Vagina (tissue), 2 donors: ENCODE data around the gene GP1BA. TPM values are rescaled to one million over a fixed set of nuclear protein-coding genes. Genes with fewer than 3 reads are reported as not detected.

Experiments used
- DNase-seq, 2 donors: peaks; one replicate each; pipeline ENCODE4 v3.0.0-alpha.2; 2017; ENCODE audit errors: extremely low spot score in 2 of 2
- H3K27ac ChIP-seq: fragments of 200-600 bp; sonication (generic); one replicate; pipeline ENCODE4 v1.5.1; 2019
- H3K27me3 ChIP-seq: fragments of 200-600 bp; sonication (generic); one replicate; pipeline ENCODE4 v1.5.1; 2019
- H3K36me3 ChIP-seq, 2 donors: fragments of 200-600 bp; sonication (generic); one replicate each; pipeline ENCODE4 v1.5.1; 2017 to 2019
- H3K4me1 ChIP-seq: fragments of 200-600 bp; sonication (generic); one replicate; pipeline ENCODE4 v1.5.1; 2019
- H3K4me3 ChIP-seq, 2 donors: fragments of 200-600 bp; sonication (generic); 1 replicate in 1 of 2; 2 replicates in 1 of 2; pipeline ENCODE4 v1.5.1; 2016 to 2019
- H3K9me3 ChIP-seq: fragments of 200-600 bp; sonication (generic); one replicate; pipeline ENCODE4 v1.5.1; 2019
- CTCF ChIP-seq, 3 experiments: fragments of 450-650 bp in 2 of 3; fragments of 200-600 bp in 1 of 3; sonication (generic) in 1 of 3; IDR thresholded peaks; one replicate each; pipeline ENCODE4 v1.5.1; 2017 to 2019; ENCODE audit warnings: antibody characterized with exemption in 3 of 3, mild to moderate bottlenecking in 2 of 3, moderate library complexity in 2 of 3
- POLR2A ChIP-seq, 2 donors: fragments of 450-650 bp; IDR thresholded peaks; one replicate each; pipeline ENCODE4 v1.6.1; 2017; ENCODE audit warnings: antibody characterized with exemption in 2 of 2, mild to moderate bottlenecking in 2 of 2, moderate library complexity in 2 of 2
- POLR2AphosphoS5 ChIP-seq, 2 donors: sonication (generic); formaldehyde crosslinking; IDR thresholded peaks; one replicate each; pipeline ENCODE4 v1.9.0; 2017; ENCODE audit warnings: antibody characterized with exemption in 2 of 2, mild to moderate bottlenecking in 2 of 2, low read depth in 1 of 2; ENCODE audit not compliant: insufficient read depth in 1 of 2
- intact Hi-C: fragments of 100-400 bp; cut with DNase I; formaldehyde crosslinking; loops from one replicate; pipeline ENCODE4 v1.15.1; 2023
- total RNA-seq: library from RNA; depleted of rRNA; stranded (reverse); fragments of >200 nt; gene quantifications from one replicate; pipeline ENCODE4 v1.2.3, GENCODE V29; 2016

Gene GP1BA
- total RNA-seq, 1 donor from 2014 or later: not detected

- Histone ChIP-seq H3K4me1 (peaks cover 53% of the 10 kb centered on the region), H3K36me3 (peaks cover 0 to 35% of the 10 kb centered on the region in 2 donors), H3K27me3 (no peaks in the 10 kb centered on the region), H3K9me3 (no peaks in the 10 kb centered on the region), H3K4me3 (peak overlapping the region; percentile 27 to 91), H3K27ac (peak overlapping the region; percentile 95)
- TF ChIP-seq POLR2AphosphoS5 (IDR thresholded peaks at IDR 0.05; ENCODE audit: insufficient read depth in 1 of 2, low read depth in 1 of 2) (peak; percentile 51 to 73), POLR2A (IDR thresholded peaks at IDR 0.05) (no peak)
- DNase-seq: no peak
- intact Hi-C loops: loop anchor here (5.0 kb wide), 1 partner anchor 52 kb away; the partner anchor contains the start of genes INCA1 and KIF1C
Observed at GRCh38 chr17:4945176-4945943, 13.3 kb downstream of the GP1BA start.

DNA sequence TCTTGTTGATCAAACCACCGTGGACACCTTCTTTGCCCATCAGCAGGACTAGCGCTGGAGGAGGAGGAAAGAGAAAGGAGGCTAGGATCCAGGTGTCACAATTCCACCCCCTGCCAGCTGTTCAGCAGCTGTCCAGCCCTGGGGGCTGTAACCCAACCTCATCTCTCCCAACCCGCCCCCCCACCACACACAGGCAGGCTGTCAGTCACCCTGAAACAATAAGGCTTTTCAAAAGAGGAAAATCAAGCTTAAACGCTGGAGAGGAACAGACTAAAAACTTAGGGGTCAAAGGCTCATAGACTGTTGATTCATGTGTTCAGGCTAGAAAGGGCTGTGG is 13.8 kb downstream of the GP1BA start:
- intact Hi-C loops: loop anchor here (5.0 kb wide), 1 partner anchor 51 kb away; the partner anchor contains the start of genes INCA1 and KIF1C
- peak overlapping the region; percentile 91 to 99 for H3K4me3 ChIP-seq
- peaks cover 54% of the 10 kb centered on the region for H3K4me1 ChIP-seq

DNA sequence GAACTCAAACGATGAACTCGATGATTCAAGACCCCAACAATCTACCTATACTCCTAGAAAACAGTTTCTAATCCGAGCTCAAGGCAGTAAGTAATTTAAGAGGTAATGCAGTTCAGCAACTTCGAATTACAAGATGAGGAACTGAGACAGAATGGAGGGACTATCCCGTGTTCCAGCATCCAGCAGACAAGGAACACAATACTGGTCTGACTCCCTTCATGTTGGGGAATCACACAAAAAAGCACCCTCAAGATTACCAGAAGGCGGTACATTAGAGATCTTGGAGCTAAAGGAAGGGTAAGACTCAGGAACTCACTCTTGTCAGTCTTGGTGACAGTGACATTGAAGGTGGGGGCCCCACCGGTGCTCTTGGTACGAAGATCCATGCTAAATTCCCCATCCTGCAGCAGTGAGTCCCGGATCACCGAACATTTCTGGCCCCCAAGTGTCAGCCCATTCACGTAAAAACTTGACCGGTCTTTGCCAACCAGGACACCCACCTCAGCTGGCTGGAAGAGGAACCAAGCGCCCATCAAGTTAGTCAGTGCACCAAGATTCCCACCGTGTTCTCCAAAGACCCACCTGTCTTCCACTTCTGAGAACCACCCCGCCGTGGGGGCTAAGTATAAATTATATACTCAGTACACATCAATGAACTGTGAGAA is 14.4 kb downstream of the GP1BA start:
- H3K27ac ChIP-seq: peak overlapping the region; percentile 95
- H3K4me1 ChIP-seq: peaks cover 49% of the 10 kb centered on the region
- intact Hi-C loops: loop anchor here (5.0 kb wide), 1 partner anchor 51 kb away; the partner anchor contains the start of genes INCA1 and KIF1C
- H3K9me3 ChIP-seq: no peaks in the 10 kb centered on the region
- TF ChIP-seq POLR2AphosphoS5 (IDR thresholded peaks at IDR 0.05; ENCODE audit: insufficient read depth in 1 of 2, low read depth in 1 of 2) (no peak), POLR2A (IDR thresholded peaks at IDR 0.05) (no peak), CTCF (IDR thresholded peaks at IDR 0.05) (no peak)
- H3K4me3 ChIP-seq: peak overlapping the region; percentile 91 to 99
- H3K36me3 ChIP-seq: peaks cover 0 to 35% of the 10 kb centered on the region in 2 donors
- no peak for DNase-seq
- H3K27me3 ChIP-seq: no peaks in the 10 kb centered on the region

More for the DNA sequence above, 13.8 kb downstream of the GP1BA start:
- Histone ChIP-seq H3K27ac (peak overlapping the region; percentile 95), H3K9me3 (no peaks in the 10 kb centered on the region), H3K36me3 (peaks cover 0 to 35% of the 10 kb centered on the region in 2 donors), H3K27me3 (no peaks in the 10 kb centered on the region)
- TF ChIP-seq POLR2A (IDR thresholded peaks at IDR 0.05) (no peak), POLR2AphosphoS5 (IDR thresholded peaks at IDR 0.05; ENCODE audit: insufficient read depth in 1 of 2, low read depth in 1 of 2) (no peak), CTCF (IDR thresholded peaks at IDR 0.05) (no peak)
- DNase-seq: no peak

DNA sequence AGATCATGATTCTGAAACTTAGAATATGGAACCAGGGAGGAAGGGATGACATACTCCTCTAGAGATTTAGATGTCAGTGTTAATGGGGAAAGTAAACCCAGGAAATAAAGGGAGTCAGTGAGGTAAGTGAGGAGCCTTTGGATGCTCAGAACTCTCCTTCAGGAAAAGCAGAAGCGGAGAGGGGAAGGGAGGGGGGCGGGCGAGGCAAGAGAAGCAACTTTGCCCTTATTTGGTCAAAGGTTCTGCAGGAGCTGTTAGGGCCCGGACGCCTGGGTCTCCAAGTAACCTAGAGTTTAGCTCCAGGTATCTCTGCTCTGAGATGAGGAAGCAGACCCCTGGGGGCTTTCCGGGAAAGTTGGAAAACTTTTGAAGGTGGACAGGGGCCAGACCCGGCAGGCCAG is 14.9 kb downstream of the GP1BA start:
- intact Hi-C loops: loop anchor here (5.0 kb wide), 1 partner anchor 50 kb away; the partner anchor contains the start of genes INCA1 and KIF1C
- H3K27me3 ChIP-seq: no peaks in the 10 kb centered on the region
- TF ChIP-seq CTCF (IDR thresholded peaks at IDR 0.05): no peak
- no peak for TF ChIP-seq POLR2A (IDR thresholded peaks at IDR 0.05)
- TF ChIP-seq POLR2AphosphoS5 (IDR thresholded peaks at IDR 0.05; ENCODE audit: insufficient read depth in 1 of 2, low read depth in 1 of 2): no peak

GRCh38 chr17:4947411-4948165 is 15.5 kb downstream of the GP1BA start:
- DNase-seq: no peak
- H3K36me3 ChIP-seq: peaks cover 0 to 30% of the 10 kb centered on the region in 2 donors
- peaks cover 40% of the 10 kb centered on the region for H3K4me1 ChIP-seq
- H3K9me3 ChIP-seq: no peaks in the 10 kb centered on the region
- intact Hi-C loops: loop anchor here (5.0 kb wide), 1 partner anchor 50 kb away; the partner anchor contains the start of genes INCA1 and KIF1C
- H3K27ac ChIP-seq: peak overlapping the region; percentile 95
- H3K27me3 ChIP-seq: no peaks in the 10 kb centered on the region
- H3K4me3 ChIP-seq: peak overlapping the region; percentile 91 to 99
- TF ChIP-seq POLR2A (IDR thresholded peaks at IDR 0.05): peak in 1 of 2 donors; percentile 19
- TF ChIP-seq POLR2AphosphoS5 (IDR thresholded peaks at IDR 0.05; ENCODE audit: insufficient read depth in 1 of 2, low read depth in 1 of 2): peak in 1 of 2 donors; percentile 72
- TF ChIP-seq CTCF (IDR thresholded peaks at IDR 0.05): no peak

More for the DNA sequence above, 14.9 kb downstream of the GP1BA start:
- H3K4me3 ChIP-seq: peak overlapping the region; percentile 91 to 99
- peaks cover 0 to 35% of the 10 kb centered on the region in 2 donors for H3K36me3 ChIP-seq
- DNase-seq: no peak
- H3K27ac ChIP-seq: peak overlapping the region; percentile 95
- peaks cover 43% of the 10 kb centered on the region for H3K4me1 ChIP-seq
- no peaks in the 10 kb centered on the region for H3K9me3 ChIP-seq
